HG02970 (cell line): ENCODE results near the gene SFMBT2.

Experiments used
- ATAC-seq: cut with Tn5 transposase; IDR thresholded peaks from one replicate; pipeline ENCODE4 v1.9.1; 2021; ENCODE audit warnings: mild to moderate bottlenecking, moderate library complexity, moderate number of reproducible peaks; ENCODE audit not compliant: unreplicated experiment, low FRiP score

SFMBT2 gene

DNA sequence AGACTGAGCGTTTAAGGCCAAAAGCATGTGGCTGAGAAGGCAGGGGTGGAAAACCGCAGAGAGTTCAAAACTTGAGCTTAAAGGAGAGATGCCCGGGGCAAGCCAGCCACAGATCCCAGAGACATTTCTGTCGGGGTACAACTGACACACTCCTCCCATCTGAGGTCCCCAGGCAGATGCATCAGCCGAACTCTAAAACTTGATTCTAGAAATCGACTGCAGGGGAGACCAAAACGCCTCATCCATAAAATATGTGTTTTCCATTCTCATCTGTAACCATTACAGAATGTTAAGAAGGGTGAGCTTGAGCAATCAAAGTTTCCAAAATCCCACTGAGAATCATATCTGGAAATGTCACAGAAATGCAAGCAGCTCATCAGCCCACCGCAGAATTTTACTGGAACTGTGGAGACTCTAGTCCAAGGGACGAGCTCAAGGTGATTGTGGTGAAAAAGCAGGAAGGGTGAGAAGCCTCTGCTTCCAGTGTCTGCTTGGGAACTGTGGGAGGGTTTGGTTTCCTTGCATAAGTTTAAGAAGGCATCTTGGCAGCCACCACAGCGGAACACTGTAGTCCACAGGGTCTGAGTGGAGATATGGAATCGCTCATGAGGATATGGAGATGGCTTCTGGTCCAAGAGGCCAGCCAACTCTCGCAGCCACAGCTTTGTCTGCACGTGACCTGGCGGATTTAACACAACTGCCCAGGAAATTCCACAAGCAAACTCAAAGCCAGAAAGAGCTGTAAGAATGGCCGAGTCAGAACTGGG is 249.2 kb downstream of the SFMBT2 start:
- ATAC-seq: no peak

GRCh38 chr10:7159928-7160327 is 250.9 kb downstream of the SFMBT2 start:
- no peak for ATAC-seq

DNA sequence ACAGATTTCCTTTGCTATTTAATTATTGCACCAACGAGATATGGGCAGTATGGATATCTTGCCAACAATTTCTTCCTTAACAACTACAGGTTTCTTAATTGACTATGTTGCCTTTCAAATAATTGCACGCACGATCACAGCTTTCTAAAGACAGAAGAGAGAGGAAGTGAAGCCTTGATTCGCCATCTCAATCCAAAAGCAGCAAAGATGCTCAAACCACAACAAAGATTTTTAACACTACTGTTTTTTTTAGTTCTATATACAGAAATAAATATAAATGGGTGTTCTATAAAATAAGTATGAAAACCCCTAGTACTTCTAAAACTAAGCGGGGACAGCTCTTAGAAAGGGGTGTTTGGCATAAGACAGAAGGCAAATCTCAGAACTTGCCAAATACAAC is 251.3 kb downstream of the SFMBT2 start:
- ATAC-seq: no peak

GRCh38 chr10:7157091-7157490 is 253.7 kb downstream of the SFMBT2 start:
- no peak for ATAC-seq

DNA sequence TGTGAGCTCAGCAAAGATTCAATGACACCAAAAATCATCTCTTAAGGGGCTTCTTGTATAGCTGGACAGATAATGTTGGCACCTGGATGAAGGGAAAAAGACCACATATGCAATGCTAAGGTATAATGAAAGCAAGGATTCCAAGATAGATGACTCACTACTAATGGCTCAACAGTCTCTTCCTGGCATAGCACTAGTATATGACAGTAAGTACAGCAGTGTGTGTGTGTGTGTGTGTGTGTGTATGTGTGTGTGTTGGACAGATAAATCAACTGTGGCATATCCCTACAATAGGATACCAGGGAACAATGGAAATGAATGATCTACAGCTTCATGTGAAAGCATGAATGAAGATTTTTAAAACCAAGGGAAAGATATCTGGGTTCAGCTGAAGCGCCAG is 257.1 kb downstream of the SFMBT2 start:
- ATAC-seq: no peak

- ATAC-seq: no peak
Observed at GRCh38 chr10:7152982-7153381, 257.9 kb downstream of the SFMBT2 start.

GRCh38 chr10:7152341-7152740 is 258.5 kb downstream of the SFMBT2 start:
- ATAC-seq: no peak

DNA sequence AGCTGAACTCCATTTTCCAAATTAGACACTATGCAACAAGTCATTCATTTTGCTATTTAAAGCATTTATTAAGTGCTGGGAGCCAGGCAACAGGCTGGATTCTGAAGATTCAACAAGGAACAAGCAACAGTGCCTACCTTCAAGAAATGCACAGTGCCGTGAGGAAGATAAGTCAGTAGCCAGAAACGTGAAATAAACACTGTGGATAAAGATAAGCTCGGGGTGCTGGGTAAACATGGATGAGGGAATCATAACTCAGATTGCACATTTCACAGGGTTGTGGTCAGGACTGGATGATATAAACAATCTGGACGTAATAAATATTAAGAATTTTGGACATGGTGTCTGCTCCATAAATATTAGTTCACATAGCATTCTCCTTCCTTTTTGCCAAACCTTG is 259.3 kb downstream of the SFMBT2 start:
- ATAC-seq: no peak

DNA sequence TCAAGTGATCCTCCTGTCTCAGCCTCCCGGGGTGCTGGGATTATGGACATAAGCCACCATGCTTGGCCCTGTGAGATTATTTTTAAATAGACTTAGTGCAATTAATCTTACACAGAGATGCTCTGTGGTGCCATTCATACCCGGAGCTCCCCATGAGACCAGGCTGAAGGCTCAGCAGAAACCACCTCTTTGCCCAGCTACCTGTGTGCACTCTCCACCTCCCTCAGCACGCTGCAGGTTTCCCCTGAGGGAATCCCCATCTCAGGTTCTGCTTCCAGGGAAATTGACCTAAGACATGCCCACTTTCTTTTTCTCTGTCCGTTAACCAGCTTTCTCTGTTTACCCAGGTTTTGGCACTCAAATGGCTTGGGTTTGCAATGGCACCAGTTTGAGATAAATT is 260.5 kb downstream of the SFMBT2 start:
- ATAC-seq: no peak

DNA sequence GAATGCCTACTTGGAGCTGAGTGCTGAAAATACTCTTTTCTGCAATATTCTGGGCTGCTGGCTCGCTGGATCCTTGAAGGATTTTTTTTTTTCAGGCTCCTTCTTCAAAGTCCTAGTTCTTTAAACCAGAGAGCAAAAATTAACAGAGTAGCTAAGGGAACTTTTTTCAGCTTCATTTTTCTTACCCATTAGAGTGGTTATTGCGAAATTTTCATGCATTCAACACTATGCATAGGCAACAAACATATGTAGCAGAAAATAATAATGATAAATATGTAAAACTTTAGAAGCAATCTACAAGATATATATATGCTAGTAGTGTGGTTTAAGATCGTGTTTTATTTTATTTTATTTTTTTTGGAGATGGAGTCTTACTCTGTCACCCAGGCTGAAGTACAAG is 264.6 kb downstream of the SFMBT2 start:
- no peak for ATAC-seq

DNA sequence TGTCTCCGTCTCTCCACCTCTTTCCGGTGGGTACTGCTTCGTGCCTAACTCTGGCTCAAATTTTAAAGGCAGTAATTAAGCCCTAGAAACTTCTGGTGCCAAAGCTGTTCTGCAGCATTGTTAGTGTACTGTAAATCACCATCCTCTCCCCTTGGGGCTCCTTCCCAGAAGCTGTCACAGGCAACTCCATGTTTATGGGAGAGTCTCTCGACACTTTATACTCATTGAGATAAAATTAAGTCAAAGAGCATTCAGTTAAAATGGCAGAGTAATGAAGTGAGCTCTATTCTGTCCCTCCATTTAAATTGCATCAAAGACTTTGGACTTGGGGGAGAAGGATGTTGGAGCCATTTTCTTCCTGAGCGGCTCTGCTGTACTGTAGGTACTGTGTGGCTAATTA is 274.8 kb downstream of the SFMBT2 start:
- no peak for ATAC-seq

- no peak for ATAC-seq
Observed at GRCh38 chr10:7135188-7135587, 275.6 kb downstream of the SFMBT2 start.

DNA sequence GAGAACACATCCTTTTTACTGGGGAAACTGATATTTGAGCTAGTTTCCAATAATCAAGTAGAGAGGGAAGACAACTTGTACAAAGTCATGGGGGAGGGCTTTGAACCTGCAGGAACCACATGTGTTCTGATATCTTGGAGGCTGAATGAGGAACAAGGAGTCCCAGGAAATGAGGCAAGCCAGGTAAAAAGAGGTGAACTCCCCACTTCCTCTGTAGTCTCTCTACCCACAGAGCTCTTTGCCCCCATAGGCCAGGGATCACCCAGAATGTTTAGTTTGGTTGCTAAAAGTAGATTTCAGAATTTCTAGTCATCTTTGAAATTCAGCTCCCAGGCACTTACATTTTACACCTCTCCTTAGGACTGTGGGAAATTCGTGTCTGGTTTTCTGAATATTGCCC is 276.4 kb downstream of the SFMBT2 start:
- ATAC-seq: no peak

- no peak for ATAC-seq
Observed at GRCh38 chr10:7133958-7134357, 276.9 kb downstream of the SFMBT2 start.

DNA sequence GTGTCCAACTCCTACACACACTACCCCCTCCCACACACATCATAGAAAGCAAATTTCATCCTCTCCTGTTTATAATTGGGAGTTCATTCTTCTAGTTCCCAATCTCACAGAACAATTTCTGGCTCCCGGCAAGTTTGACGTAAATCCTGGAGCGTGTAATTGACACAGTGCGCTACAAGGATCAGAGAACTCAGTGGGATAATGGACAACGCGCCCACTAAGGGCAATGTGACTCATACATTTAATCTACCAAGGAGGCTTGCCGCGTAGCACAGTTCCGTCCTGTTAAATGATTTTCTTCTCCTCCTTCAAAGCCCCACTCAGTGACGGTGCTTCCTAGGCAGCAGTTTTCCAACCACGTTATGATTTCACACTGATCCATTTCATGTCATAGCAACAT is 277.6 kb downstream of the SFMBT2 start:
- no peak for ATAC-seq

DNA sequence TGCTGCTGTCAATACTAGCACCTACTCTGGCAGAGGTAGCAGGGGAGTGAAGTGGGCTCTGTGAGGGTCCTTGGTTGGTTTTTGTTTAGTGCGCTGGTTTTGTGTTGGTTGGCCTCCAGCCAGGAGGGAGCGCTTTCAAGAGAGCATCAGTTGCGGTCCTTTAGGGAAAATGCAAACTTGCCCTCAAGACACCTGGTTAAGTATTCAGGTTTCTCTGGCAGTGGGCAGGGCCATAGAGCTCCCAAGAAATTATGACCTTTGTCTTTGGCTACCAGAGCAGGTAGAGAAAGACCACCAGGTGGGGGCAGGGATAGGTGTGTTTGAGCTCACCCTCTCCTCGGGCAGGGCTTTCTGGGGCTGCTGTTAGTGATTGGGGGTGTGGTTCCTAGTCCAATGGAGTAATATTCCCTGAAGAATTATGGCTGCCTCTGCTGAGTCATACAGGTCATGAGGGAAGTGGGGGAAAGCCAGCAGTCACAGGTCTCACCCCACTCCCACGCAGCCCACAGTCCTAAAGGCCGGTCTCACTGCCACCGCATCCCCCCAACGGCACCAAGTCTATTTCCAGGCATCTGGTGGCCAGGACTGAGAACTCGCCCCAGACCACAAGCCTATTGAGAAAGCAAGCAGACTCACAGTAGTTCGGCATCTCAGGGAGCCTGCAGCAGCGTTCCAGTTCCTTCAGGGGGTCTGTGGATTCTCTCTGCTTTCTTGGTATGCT is 280.5 kb downstream of the SFMBT2 start:
- ATAC-seq: no peak

DNA sequence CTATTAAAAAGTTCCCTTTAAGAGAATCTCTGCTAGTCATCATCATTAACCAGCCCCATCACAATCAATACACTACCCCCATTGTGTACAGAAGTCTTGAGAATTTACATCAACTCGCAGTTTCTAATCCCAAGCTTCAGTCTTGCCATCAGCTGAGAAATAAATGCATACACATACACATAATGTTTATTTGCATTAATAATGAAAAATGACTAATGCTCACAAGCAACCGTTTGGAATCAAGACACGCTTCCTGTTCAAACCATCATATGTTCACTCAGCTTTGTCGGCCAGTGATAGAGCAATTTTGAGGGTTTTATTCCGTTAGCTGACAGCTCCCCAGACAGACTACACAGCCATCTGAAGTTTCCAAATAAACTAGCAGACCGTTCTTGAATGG is 287.1 kb downstream of the SFMBT2 start:
- no peak for ATAC-seq

DNA sequence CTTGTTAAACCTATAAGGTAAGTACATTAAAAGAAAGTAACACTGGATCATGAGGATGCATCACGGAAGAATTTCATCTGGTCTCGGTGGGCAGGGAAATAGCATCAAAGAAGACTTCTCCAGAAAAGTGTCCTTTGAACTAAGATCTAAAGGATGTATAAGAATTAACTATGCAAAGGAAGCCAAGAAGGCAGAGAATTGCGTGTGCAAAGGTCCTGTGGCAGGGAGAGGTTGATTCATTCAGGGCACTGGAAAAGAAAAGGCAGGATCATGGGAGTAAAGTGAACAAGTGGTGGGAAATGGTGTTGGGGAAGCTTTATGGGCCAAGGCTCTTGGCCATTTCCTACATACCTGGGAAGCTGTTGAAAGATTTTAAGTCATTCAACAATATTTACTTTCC is 288.3 kb downstream of the SFMBT2 start:
- no peak for ATAC-seq

- ATAC-seq: no peak
Observed at GRCh38 chr10:7121154-7121797, 289.6 kb downstream of the SFMBT2 start.

DNA sequence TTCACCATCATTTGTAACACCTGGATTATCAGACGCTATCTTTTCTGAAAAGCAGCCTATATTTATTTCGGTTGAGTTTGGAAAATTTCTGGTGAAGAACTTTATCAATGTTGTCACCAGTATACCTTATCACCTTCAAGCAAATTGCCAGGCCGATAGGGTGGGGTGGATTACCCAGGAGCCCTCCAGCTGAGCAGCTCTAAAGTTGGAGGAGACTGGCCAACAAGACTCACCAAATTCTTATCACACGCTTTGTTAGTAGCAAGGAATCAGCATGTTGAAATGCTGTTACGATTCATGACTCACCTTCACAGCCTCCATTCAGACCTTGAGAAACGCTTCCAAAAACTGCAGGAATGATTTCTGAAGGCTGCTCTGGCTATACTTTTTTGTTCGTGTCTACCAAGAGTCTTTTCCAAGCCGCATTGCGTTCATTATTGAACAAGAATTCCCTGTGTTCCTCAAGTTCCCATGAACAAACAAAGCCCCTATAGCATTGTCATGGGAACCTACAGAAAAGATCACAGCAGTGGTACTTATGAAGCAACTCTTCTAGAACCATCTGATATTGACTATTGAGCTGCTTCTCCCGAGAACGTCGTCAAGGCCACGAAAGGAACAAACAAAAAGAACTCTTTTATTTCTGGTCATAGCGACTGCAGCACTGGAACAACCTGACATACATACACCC is 291.4 kb downstream of the SFMBT2 start:
- no peak for ATAC-seq
